ENCODE data around the gene HSPA4.
"Not testable (repeated sequence)": the region's sequence is repeated elsewhere in the genome, so short reads cannot be mapped to it uniquely, and the experiment has no call there.

The HSPA4 gene

DNA sequence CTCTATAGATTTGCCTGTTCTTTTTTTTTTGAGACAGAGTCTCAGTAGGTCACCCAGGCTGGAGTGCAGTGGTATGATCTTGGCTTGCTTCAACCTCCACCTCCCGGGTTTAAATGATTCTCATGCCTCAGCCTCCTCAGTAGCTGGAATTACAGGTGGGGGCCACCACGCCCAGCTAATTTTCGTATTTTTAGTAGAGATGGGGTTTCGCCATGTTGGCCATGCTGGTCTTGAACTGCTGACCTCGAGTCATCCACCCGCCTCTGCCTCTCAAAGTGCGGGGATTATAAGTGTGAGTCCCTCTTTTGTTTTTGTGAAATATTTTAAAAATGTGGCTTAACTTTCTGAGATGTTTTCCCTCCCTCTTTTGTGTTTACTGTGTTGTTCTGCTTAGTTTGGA lies 29.2 kb downstream of the HSPA4 start:
- no peak for DNase-seq (ENCODE audit: low read depth)
- no peak overlapping the region for H3K4me3 ChIP-seq (replicated peaks; ENCODE audit: low read depth, low read length)
- TF ChIP-seq, protein P1, sequence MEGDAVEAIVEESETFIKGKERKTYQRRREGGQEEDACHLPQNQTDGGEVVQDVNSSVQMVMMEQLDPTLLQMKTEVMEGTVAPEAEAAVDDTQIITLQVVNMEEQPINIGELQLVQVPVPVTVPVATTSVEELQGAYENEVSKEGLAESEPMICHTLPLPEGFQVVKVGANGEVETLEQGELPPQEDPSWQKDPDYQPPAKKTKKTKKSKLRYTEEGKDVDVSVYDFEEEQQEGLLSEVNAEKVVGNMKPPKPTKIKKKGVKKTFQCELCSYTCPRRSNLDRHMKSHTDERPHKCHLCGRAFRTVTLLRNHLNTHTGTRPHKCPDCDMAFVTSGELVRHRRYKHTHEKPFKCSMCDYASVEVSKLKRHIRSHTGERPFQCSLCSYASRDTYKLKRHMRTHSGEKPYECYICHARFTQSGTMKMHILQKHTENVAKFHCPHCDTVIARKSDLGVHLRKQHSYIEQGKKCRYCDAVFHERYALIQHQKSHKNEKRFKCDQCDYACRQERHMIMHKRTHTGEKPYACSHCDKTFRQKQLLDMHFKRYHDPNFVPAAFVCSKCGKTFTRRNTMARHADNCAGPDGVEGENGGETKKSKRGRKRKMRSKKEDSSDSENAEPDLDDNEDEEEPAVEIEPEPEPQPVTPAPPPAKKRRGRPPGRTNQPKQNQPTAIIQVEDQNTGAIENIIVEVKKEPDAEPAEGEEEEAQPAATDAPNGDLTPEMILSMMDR (IDR thresholded peaks at IDR 0.05; ENCODE audit: low read length, missing control alignments) = no peak

DNA sequence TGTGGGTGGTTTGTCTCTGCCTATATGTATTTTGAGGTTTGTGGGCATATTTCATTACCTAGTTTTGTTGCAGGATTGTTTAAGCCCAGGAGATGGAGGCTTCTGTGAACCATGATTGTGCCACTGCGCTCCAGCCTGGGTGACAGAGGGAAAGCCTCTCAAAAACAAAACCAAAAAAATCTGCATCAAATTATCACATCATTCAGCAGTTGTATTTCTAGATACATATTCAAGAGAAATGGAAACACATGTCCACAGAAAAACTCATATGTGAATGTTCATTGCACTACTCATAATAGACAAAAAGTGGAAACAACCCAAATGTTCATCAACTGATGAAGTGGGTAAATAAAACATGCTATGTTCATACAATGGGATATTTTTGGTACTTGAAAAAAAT lies 29.9 kb downstream of the HSPA4 start:
- DNase-seq (ENCODE audit: low read depth) = no peak
- H3K4me3 ChIP-seq (replicated peaks; ENCODE audit: low read depth, low read length) = no peak overlapping the region
- TF ChIP-seq, protein P1 (IDR thresholded peaks at IDR 0.05; ENCODE audit: low read length, missing control alignments) = no peak

DNA sequence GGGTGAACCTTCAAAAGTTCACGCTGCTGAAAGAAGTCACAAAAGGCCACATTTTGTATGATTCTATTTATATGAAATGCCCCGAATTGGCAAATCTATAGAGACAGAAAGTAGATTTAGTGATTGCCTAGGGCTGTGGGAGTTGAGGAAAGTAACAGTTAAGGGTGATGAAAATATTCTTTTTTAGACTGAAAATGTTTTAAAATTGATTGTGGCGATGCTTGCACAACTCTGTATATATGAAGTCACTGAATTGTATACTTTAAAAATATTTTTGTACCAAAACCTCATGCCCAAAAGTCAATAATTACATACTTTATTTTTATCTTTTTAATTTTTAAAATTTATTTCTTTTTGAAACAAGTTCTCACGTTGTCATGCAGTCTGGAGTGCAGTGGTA lies 30.3 kb downstream of the HSPA4 start:
- TF ChIP-seq, protein P1 (IDR thresholded peaks at IDR 0.05; ENCODE audit: low read length, missing control alignments) = no peak
- no peak for DNase-seq (ENCODE audit: low read depth)

GRCh38 chr5:133083901-133084300 lies 32.1 kb downstream of the HSPA4 start:
- no peak overlapping the region for H3K4me3 ChIP-seq (replicated peaks; ENCODE audit: low read depth, low read length)
- no peak for DNase-seq (ENCODE audit: low read depth)
- TF ChIP-seq, protein P1 (IDR thresholded peaks at IDR 0.05; ENCODE audit: low read length, missing control alignments) = no peak

More for the DNA sequence above, 30.3 kb downstream of the HSPA4 start:
- H3K4me3 ChIP-seq (replicated peaks; ENCODE audit: low read depth, low read length) = no peak overlapping the region

GRCh38 chr5:133085171-133085570 lies 33.4 kb downstream of the HSPA4 start:
- H3K4me3 ChIP-seq (replicated peaks; ENCODE audit: low read depth, low read length); DNase-seq (ENCODE audit: low read depth): not testable (repeated sequence)

GRCh38 chr5:133086366-133086875 lies 34.6 kb downstream of the HSPA4 start:
- no peak for DNase-seq (ENCODE audit: low read depth)
- H3K4me3 ChIP-seq (replicated peaks; ENCODE audit: low read depth, low read length) = no peak overlapping the region
- TF ChIP-seq, protein P1 (IDR thresholded peaks at IDR 0.05; ENCODE audit: low read length, missing control alignments) = no peak

GRCh38 chr5:133088064-133088463 lies 36.3 kb downstream of the HSPA4 start:
- H3K4me3 ChIP-seq (replicated peaks; ENCODE audit: low read depth, low read length) = no peak overlapping the region
- TF ChIP-seq, protein P1 (IDR thresholded peaks at IDR 0.05; ENCODE audit: low read length, missing control alignments) = no peak
- DNase-seq (ENCODE audit: low read depth) = no peak

All from fibroblast of pulmonary artery (primary cell).